Mesenchymal stem cell (in vitro differentiated cells and primary cell): ENCODE measurements around the gene CBR3.
"Not testable (repeated sequence)": the region's sequence is repeated elsewhere in the genome, so short reads cannot be mapped to it uniquely, and the experiment has no call there.

Experiments
- DNase-seq: peaks from one replicate; pipeline ENCODE4 v3.0.0-alpha.2; 2013
- H2AFZ ChIP-seq: one replicate; pipeline ENCODE4 v1.6.1; 2013; ENCODE audit warnings: low read depth, mild to moderate bottlenecking, control low read depth, inconsistent platforms, low read length, moderate library complexity
- H2AK5ac ChIP-seq: 2 replicates; pipeline ENCODE4 v1.6.1; 2013; ENCODE audit warnings: low read length, moderate library complexity, mild to moderate bottlenecking, inconsistent platforms; ENCODE audit not compliant: severe bottlenecking
- H2BK120ac ChIP-seq: one replicate; pipeline ENCODE4 v1.6.1; 2013; ENCODE audit warnings: low read depth, mild to moderate bottlenecking, inconsistent platforms, low read length, moderate library complexity
- H2BK12ac ChIP-seq, 2 experiments: one replicate each; pipeline ENCODE4 v1.6.1; 2013; ENCODE audit warnings: inconsistent platforms in 2 of 2, low read length in 2 of 2, mild to moderate bottlenecking in 2 of 2, moderate library complexity in 2 of 2, control low read depth in 1 of 2
- H2BK15ac ChIP-seq: one replicate; pipeline ENCODE4 v1.6.1; 2013; ENCODE audit warnings: mild to moderate bottlenecking, low read depth, inconsistent platforms; ENCODE audit not compliant: poor library complexity, severe bottlenecking
- H2BK5ac ChIP-seq: 2 replicates; pipeline ENCODE4 v1.6.1; 2013; ENCODE audit warnings: low read depth, mild to moderate bottlenecking, low read length, control low read depth, inconsistent platforms; ENCODE audit not compliant: poor library complexity, severe bottlenecking
- H3K14ac ChIP-seq, 2 experiments: one replicate each; pipeline ENCODE4 v1.6.1; 2013; ENCODE audit warnings: inconsistent platforms in 2 of 2, low read length in 2 of 2, control low read depth in 1 of 2, mild to moderate bottlenecking in 1 of 2, moderate library complexity in 1 of 2
- H3K18ac ChIP-seq, 2 experiments: one replicate each; pipeline ENCODE4 v1.6.1; 2013; ENCODE audit warnings: inconsistent platforms in 2 of 2, low read length in 2 of 2, control low read depth in 1 of 2, low read depth in 1 of 2, mild to moderate bottlenecking in 1 of 2
- H3K23ac ChIP-seq, 2 experiments: one replicate each; pipeline ENCODE4 v1.6.1; 2013; ENCODE audit warnings: inconsistent platforms in 2 of 2, low read length in 2 of 2, mild to moderate bottlenecking in 2 of 2, moderate library complexity in 2 of 2, control low read depth in 1 of 2
- H3K27ac ChIP-seq: 2 replicates; pipeline ENCODE4 v1.5.1; 2013; ENCODE audit warnings: mild to moderate bottlenecking, moderate library complexity, low read length, control low read depth, inconsistent platforms; ENCODE audit not compliant: poor library complexity, severe bottlenecking
- H3K27me3 ChIP-seq, 2 experiments: 2 replicates each; pipeline versions ENCODE4 v1.6.1 to v1.7.0; 2013; ENCODE audit warnings: low read length in 2 of 2, mild to moderate bottlenecking in 2 of 2, moderate library complexity in 2 of 2, control low read depth in 1 of 2, inconsistent platforms in 1 of 2; ENCODE audit not compliant: control insufficient read depth in 1 of 2, insufficient read depth in 1 of 2
- H3K36me3 ChIP-seq, 2 experiments: 2 replicates each; pipeline versions ENCODE4 v1.6.1 to v1.7.0; 2013; ENCODE audit warnings: low read length in 2 of 2, control low read depth in 1 of 2, inconsistent platforms in 1 of 2, low read depth in 1 of 2, mild to moderate bottlenecking in 1 of 2; ENCODE audit not compliant: insufficient read depth in 2 of 2, control insufficient read depth in 1 of 2
- H3K4ac ChIP-seq, 2 experiments: one replicate each; pipeline ENCODE4 v1.6.1; 2013; ENCODE audit warnings: inconsistent platforms in 2 of 2, low read length in 2 of 2, mild to moderate bottlenecking in 2 of 2, moderate library complexity in 2 of 2, control low read depth in 1 of 2, low read depth in 1 of 2
- H3K4me1 ChIP-seq: 2 replicates; pipeline ENCODE4 v1.6.1; 2013; ENCODE audit warnings: low read depth, low read length, control low read depth; ENCODE audit not compliant: control insufficient read depth, insufficient read depth
- H3K4me2 ChIP-seq: 2 replicates; pipeline ENCODE4 v1.6.1; 2013; ENCODE audit warnings: low read length, mild to moderate bottlenecking, inconsistent platforms; ENCODE audit not compliant: poor library complexity, severe bottlenecking
- H3K4me3 ChIP-seq, 2 experiments: 2 replicates each; pipeline versions ENCODE4 v1.5.1 to v1.7.0; 2013; ENCODE audit warnings: low read length in 2 of 2, mild to moderate bottlenecking in 2 of 2, control low read depth in 1 of 2, low read depth in 1 of 2; ENCODE audit not compliant: insufficient read depth in 1 of 2
- H3K79me1 ChIP-seq: replicated peaks from 2 replicates; pipeline ENCODE4 v1.6.1; 2013; ENCODE audit warnings: mild to moderate bottlenecking, control low read depth, low read length, inconsistent platforms; ENCODE audit not compliant: poor library complexity, severe bottlenecking
- H3K9ac ChIP-seq: 2 replicates; pipeline ENCODE4 v1.7.0; 2013; ENCODE audit warnings: mild to moderate bottlenecking, low read length, moderate library complexity
- H3K9me3 ChIP-seq: 2 replicates; pipeline ENCODE4 v1.7.0; 2013; ENCODE audit warnings: mild to moderate bottlenecking, low read length; ENCODE audit not compliant: control insufficient read depth
- H4K8ac ChIP-seq: one replicate; pipeline ENCODE4 v1.6.1; 2013; ENCODE audit warnings: inconsistent platforms, mild to moderate bottlenecking, low read length, moderate library complexity
- H4K91ac ChIP-seq: one replicate; pipeline ENCODE4 v1.6.1; 2013; ENCODE audit warnings: mild to moderate bottlenecking, low read length, inconsistent platforms
- WGBS: methylation state at CpG from one replicate; pipeline ENCODE4 v1.1.7; 2013; ENCODE audit warnings: mixed read lengths; 5-methylcytosine and 5-hydroxymethylcytosine counted together

CBR3 gene

GRCh38 chr21:36099000-36099399 lies 35.9 kb upstream of the CBR3 start:
- Histone ChIP-seq H2BK15ac (no peak overlapping the region), H3K14ac (no peak overlapping the region), H2BK12ac (no peak overlapping the region), H3K27me3 (peaks cover 0 to 5% of the 10 kb centered on the region in 2 experiments), H3K36me3 (no peaks in the 10 kb centered on the region), H3K27ac (no peak overlapping the region), H3K9me3 (peaks cover 3% of the 10 kb centered on the region), H3K4me2 (no peak overlapping the region), H3K4ac (no peak overlapping the region), H3K23ac (no peak overlapping the region), H3K4me3 (no peak overlapping the region), H3K18ac (no peak overlapping the region), H2AK5ac (no peak overlapping the region), H3K9ac (no peak overlapping the region), H3K4me1 (peaks cover 4% of the 10 kb centered on the region), H2BK5ac (no peak overlapping the region), H3K79me1 (no peaks in the 10 kb centered on the region), H2BK120ac (no peak overlapping the region), H2AFZ (no peak overlapping the region), H4K8ac (no peak overlapping the region), H4K91ac (no peak overlapping the region)
- no peak for DNase-seq
- WGBS, result 90% methylated on average over 2 of the region's 3 CpGs

GRCh38 chr21:36099695-36100211 lies 35.1 kb upstream of the CBR3 start:
- not testable (repeated sequence) for H4K91ac ChIP-seq, H3K27me3 ChIP-seq, H4K8ac ChIP-seq, H3K18ac ChIP-seq, H3K14ac ChIP-seq, H3K4ac ChIP-seq, H3K9me3 ChIP-seq, H3K4me1 ChIP-seq, H3K27ac ChIP-seq, H2BK15ac ChIP-seq, H2BK5ac ChIP-seq, H3K4me3 ChIP-seq, H2BK120ac ChIP-seq, H3K79me1 ChIP-seq, H3K23ac ChIP-seq, H2AK5ac ChIP-seq, H2BK12ac ChIP-seq, DNase-seq, H3K36me3 ChIP-seq, H2AFZ ChIP-seq, H3K4me2 ChIP-seq, H3K9ac ChIP-seq
- 58% methylated on average over 12 of the region's 13 CpGs for WGBS

- Histone ChIP-seq H2BK15ac (no peak overlapping the region), H3K79me1 (no peaks in the 10 kb centered on the region), H2AK5ac (no peak overlapping the region), H3K4me1 (peaks cover 6% of the 10 kb centered on the region), H3K36me3 (no peaks in the 10 kb centered on the region), H4K91ac (no peak overlapping the region), H2BK5ac (no peak overlapping the region), H3K27ac (no peak overlapping the region), H3K9me3 (no peaks in the 10 kb centered on the region), H3K23ac (no peak overlapping the region), H3K4ac (no peak overlapping the region), H3K4me3 (no peak overlapping the region), H4K8ac (no peak overlapping the region), H2BK12ac (no peak overlapping the region), H2BK120ac (no peak overlapping the region), H2AFZ (no peak overlapping the region), H3K9ac (no peak overlapping the region), H3K27me3 (peaks cover 7 to 15% of the 10 kb centered on the region in 2 experiments), H3K4me2 (no peak overlapping the region), H3K14ac (no peak overlapping the region), H3K18ac (no peak overlapping the region)
- DNase-seq, result no peak
- 91% methylated on average over 5 of the region's 6 CpGs for WGBS
Observed at GRCh38 chr21:36100971-36101641, 33.8 kb upstream of the CBR3 start.

- Histone ChIP-seq H3K4me1 (peaks cover 2% of the 10 kb centered on the region), H3K27me3 (peaks cover 7 to 15% of the 10 kb centered on the region in 2 experiments), H3K18ac (no peak overlapping the region), H3K9me3 (no peaks in the 10 kb centered on the region), H3K14ac (no peak overlapping the region), H3K27ac (no peak overlapping the region), H4K8ac (no peak overlapping the region), H2AFZ (no peak overlapping the region), H3K23ac (no peak overlapping the region), H3K9ac (no peak overlapping the region), H2BK12ac (no peak overlapping the region), H2BK120ac (no peak overlapping the region), H2BK15ac (no peak overlapping the region), H3K36me3 (no peaks in the 10 kb centered on the region), H4K91ac (no peak overlapping the region), H2BK5ac (no peak overlapping the region), H2AK5ac (no peak overlapping the region), H3K79me1 (no peaks in the 10 kb centered on the region), H3K4me2 (no peak overlapping the region), H3K4ac (no peak overlapping the region), H3K4me3 (no peak overlapping the region)
- DNase-seq, result no peak
Observed at GRCh38 chr21:36103434-36103833, 31.4 kb upstream of the CBR3 start.
